SU-DHL-6 (cell line): ENCODE data around the gene PPARA.

Experiments
- CTCF ChIP-seq: fragments of 200-600 bp; sonication (generic); IDR thresholded peaks from one replicate; pipeline ENCODE4 v1.5.1; 2017; ENCODE audit warnings: antibody characterized with exemption, mild to moderate bottlenecking, low read length, moderate library complexity; ENCODE audit not compliant: insufficient read depth, poor library complexity, severe bottlenecking
- EZH2phosphoT487 ChIP-seq: fragments of 200-600 bp; sonication (generic), shearing (Covaris generic); conservative IDR thresholded peaks from 2 replicates; pipeline ENCODE4 v1.6.1; 2018; ENCODE audit warnings: mild to moderate bottlenecking, antibody characterized with exemption, low read length, moderate library complexity, mixed read lengths

- TF ChIP-seq EZH2phosphoT487 (no peak), CTCF (no peak)
These were observed 28.6 kb downstream of the PPARA start for GRCh38 chr22:46178755-46179505.
